A673 (cell line): ENCODE data around the gene ZNF280D. TPM values are rescaled to one million over a fixed set of nuclear protein-coding genes. Genes with fewer than 3 reads are reported as not detected.

Source experiments
- BruUV-seq: library from RNA; stranded (reverse); fragments of 400-500 nt; replicated peaks from 2 replicates; lab custom pipeline; 2021; lab: Mats Ljungman, UMichigan
- CTCF ChIA-PET: fragments of 300-600 bp; sonication (Branson Sonifier 250); formaldehyde crosslinking; loops from one replicate; lab custom pipeline; 2022; ENCODE audit warnings: antibody characterized with exemption; lab: Charles Lee
- POLR2A ChIA-PET: fragments of 300-600 bp; sonication (Branson Sonifier 250); formaldehyde crosslinking; loops from one replicate; lab custom pipeline; 2022; ENCODE audit warnings: antibody characterized with exemption; ENCODE audit not compliant: low non-redundant PET; lab: Charles Lee
- DNase-seq: peaks from one replicate; pipeline ENCODE4 v3.0.0-alpha.2; 2015; ENCODE audit warnings: low spot score
- H3K27ac ChIP-seq: fragments of 200-600 bp; sonication (generic); 2 replicates; pipeline ENCODE4 v1.5.1; 2016; ENCODE audit warnings: mixed run types, low read depth, mild to moderate bottlenecking, mixed read lengths, antibody characterized with exemption, low read length; ENCODE audit not compliant: poor library complexity, severe bottlenecking
- H3K27me3 ChIP-seq: fragments of 200-600 bp; sonication (generic); replicated peaks from 2 replicates; pipeline ENCODE4 v1.6.1; 2017; ENCODE audit warnings: mixed run types, low read depth, mild to moderate bottlenecking, mixed read lengths, antibody characterized with exemption, low read length; ENCODE audit not compliant: insufficient read depth, poor library complexity
- H3K36me3 ChIP-seq: fragments of 200-600 bp; sonication (generic); 2 replicates; pipeline ENCODE4 v1.6.1; 2016; ENCODE audit warnings: mixed run types, mild to moderate bottlenecking, mixed read lengths, antibody characterized with exemption, low read length; ENCODE audit not compliant: insufficient read depth, poor library complexity, severe bottlenecking
- H3K4me1 ChIP-seq: fragments of 200-600 bp; sonication (generic); 2 replicates; pipeline ENCODE4 v1.6.1; 2017; ENCODE audit warnings: mixed run types, mild to moderate bottlenecking, mixed read lengths, antibody characterized with exemption, low read length; ENCODE audit not compliant: insufficient read depth, poor library complexity, severe bottlenecking
- H3K4me3 ChIP-seq: fragments of 200-600 bp; sonication (generic); 2 replicates; pipeline ENCODE4 v1.5.1; 2016; ENCODE audit warnings: low read depth, mixed run types, mild to moderate bottlenecking, mixed read lengths, low read length; ENCODE audit not compliant: poor library complexity, severe bottlenecking
- H3K9me3 ChIP-seq: fragments of 200-600 bp; sonication (generic); 2 replicates; pipeline ENCODE4 v1.6.1; 2016; ENCODE audit warnings: mixed run types, low read depth, mild to moderate bottlenecking, mixed read lengths, antibody characterized with exemption, low read length; ENCODE audit not compliant: poor library complexity, severe bottlenecking
- CTCF ChIP-seq: fragments of 300-800, 200-600 bp; sonication (generic); conservative IDR thresholded peaks from 2 replicates; pipeline ENCODE4 v1.5.1; 2017; ENCODE audit warnings: low read depth, mild to moderate bottlenecking, antibody characterized with exemption, low read length, moderate library complexity, mixed read lengths
- EZH2 ChIP-seq: fragments of 200-600 bp; sonication (generic); IDR thresholded peaks from 2 replicates; pipeline ENCODE4 v1.6.1; 2017; ENCODE audit warnings: borderline replicate concordance, low read depth, mild to moderate bottlenecking, mixed read lengths, antibody characterized with exemption, low read length; ENCODE audit not compliant: poor library complexity, severe bottlenecking
- intact Hi-C: fragments of 100-400 bp; cut with micrococcal nuclease; formaldehyde crosslinking; loops from one replicate; pipeline ENCODE4 v1.10.0; 2022; ENCODE audit not compliant: unreplicated experiment
- total RNA-seq: library from RNA; stranded (reverse); gene quantifications from 2 replicates; pipeline ENCODE4 v1.2.3, GENCODE V29; 2021

The ZNF280D gene
- total RNA-seq, 1 experiment from 2014 or later = 44.1 TPM

GRCh38 chr15:56677271-56677670 lies 56.0 kb downstream of the ZNF280D start:
- Histone ChIP-seq H3K4me3 (no peak overlapping the region), H3K27me3 (no peaks in the 10 kb centered on the region), H3K9me3 (no peaks in the 10 kb centered on the region), H3K4me1 (no peaks in the 10 kb centered on the region), H3K36me3 (peaks cover 9% of the 10 kb centered on the region), H3K27ac (no peak overlapping the region)
- intact Hi-C loops = no loop called here
- DNase-seq = no peak
- no peak for TF ChIP-seq EZH2
- TF ChIP-seq CTCF = no peak
- no TSS peak for BruUV-seq
- ChIA-PET POLR2A (no interaction called here), CTCF (no interaction called here)

GRCh38 chr15:56675930-56676329 lies 57.4 kb downstream of the ZNF280D start:
- no peaks in the 10 kb centered on the region for H3K4me1 ChIP-seq
- no peak overlapping the region for H3K27ac ChIP-seq
- peaks cover 9% of the 10 kb centered on the region for H3K36me3 ChIP-seq
- no peak for DNase-seq
- intact Hi-C loops = no loop called here
- H3K4me3 ChIP-seq = no peak overlapping the region
- ChIA-PET POLR2A (no interaction called here), CTCF (no interaction called here)
- no TSS peak for BruUV-seq
- H3K9me3 ChIP-seq = no peaks in the 10 kb centered on the region
- TF ChIP-seq EZH2 (no peak), CTCF (no peak)
- no peaks in the 10 kb centered on the region for H3K27me3 ChIP-seq

- no peak for DNase-seq
- TF ChIP-seq EZH2 (no peak), CTCF (no peak)
- CTCF ChIA-PET = no interaction called here
- H3K36me3 ChIP-seq = peaks cover 9% of the 10 kb centered on the region
- POLR2A ChIA-PET = no interaction called here
- intact Hi-C loops = no loop called here
- no TSS peak for BruUV-seq
- H3K9me3 ChIP-seq = no peaks in the 10 kb centered on the region
- H3K27me3 ChIP-seq = no peaks in the 10 kb centered on the region
- H3K27ac ChIP-seq = no peak overlapping the region
- H3K4me3 ChIP-seq = no peak overlapping the region
- no peaks in the 10 kb centered on the region for H3K4me1 ChIP-seq
Measured at GRCh38 chr15:56674857-56675256, 58.5 kb downstream of the ZNF280D start.
